Tibial artery (tissue), 4 donors: ENCODE results near the gene LENEP.

ENCODE experiments used
- DNase-seq, 2 donors: peaks; one replicate each; pipeline ENCODE4 v3.0.0-alpha.2; 2019
- H3K27ac ChIP-seq, 2 donors: fragments of 200-600 bp; sonication (generic) in 1 of 2; 1 replicate in 1 of 2; 2 replicates in 1 of 2; pipeline ENCODE4 v1.5.1; 2018 to 2019; ENCODE audit warnings: mild to moderate bottlenecking in 1 of 2
- H3K27me3 ChIP-seq, 2 donors: fragments of 200-600 bp; sonication (generic) in 1 of 2; one replicate each; pipeline versions ENCODE4 v1.5.1 to v1.6.0; 2016 to 2019
- H3K36me3 ChIP-seq, 3 donors: fragments of 200-600 bp; sonication (generic) in 2 of 3; one replicate each; pipeline ENCODE4 v1.5.1; 2016 to 2019; ENCODE audit warnings: mild to moderate bottlenecking in 2 of 3
- H3K4me1 ChIP-seq, 4 donors: fragments of 200-600 bp; sonication (generic) in 2 of 4; 1 replicate in 3 of 4; 2 replicates in 1 of 4; pipeline ENCODE4 v1.5.1; 2016 to 2019
- H3K4me3 ChIP-seq, 2 donors: fragments of 200-600 bp; sonication (generic) in 1 of 2; 1 replicate in 1 of 2; 2 replicates in 1 of 2; pipeline ENCODE4 v1.5.1; 2018 to 2019; ENCODE audit warnings: mild to moderate bottlenecking in 2 of 2
- H3K9me3 ChIP-seq, 3 donors: fragments of 200-600 bp; sonication (generic) in 1 of 3; one replicate each; pipeline ENCODE4 v1.5.1; 2016 to 2019
- intact Hi-C: fragments of 100-400 bp; cut with DNase I; formaldehyde crosslinking; loops from one replicate; pipeline ENCODE4 v1.15.0; 2023; ENCODE audit warnings: low total_unique reads
- TF ChIP-seq, protein P1 (sequence below), 2 experiments: fragments of 200-600 bp in 1 of 2; fragments of 450-650 bp in 1 of 2; IDR thresholded peaks; one replicate each; pipeline ENCODE4 v1.5.1; 2017 to 2019; ENCODE audit warnings: antibody characterized with exemption in 2 of 2, mild to moderate bottlenecking in 1 of 2, moderate library complexity in 1 of 2

LENEP gene

DNA sequence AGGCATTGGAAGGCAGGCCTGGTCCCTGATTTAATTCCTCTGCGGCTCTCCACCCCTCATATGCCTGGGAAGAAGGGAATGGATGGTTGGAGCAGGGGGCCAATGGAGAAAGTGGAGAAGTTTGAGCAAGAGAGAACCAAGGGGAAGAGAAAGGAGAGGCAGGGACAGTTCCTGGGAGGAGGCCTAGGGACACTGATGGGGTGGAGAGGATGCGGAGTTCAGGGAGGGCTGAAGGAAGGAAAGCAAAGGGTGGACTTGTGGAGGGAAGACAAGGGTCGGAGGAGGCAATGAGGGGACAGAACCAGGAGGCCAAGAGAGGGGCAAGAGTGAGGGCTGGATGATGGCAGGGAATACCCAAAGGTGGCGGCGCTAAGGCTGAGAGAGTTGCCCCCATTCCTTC lies 16.4 kb downstream of the LENEP start:
- Histone ChIP-seq H3K4me1 (peaks cover 0 to 89% (median 58%) of the 10 kb centered on the region in 4 donors), H3K4me3 (no peak overlapping the region), H3K9me3 (no peaks in the 10 kb centered on the region), H3K36me3 (peaks cover 0 to 23% (median 5%) of the 10 kb centered on the region in 3 donors), H3K27me3 (no peaks in the 10 kb centered on the region), H3K27ac (peak overlapping the region in 1 of 2 donors; percentile 65)
- no peak for DNase-seq
- intact Hi-C loops: no loop called here
- TF ChIP-seq, protein P1, sequence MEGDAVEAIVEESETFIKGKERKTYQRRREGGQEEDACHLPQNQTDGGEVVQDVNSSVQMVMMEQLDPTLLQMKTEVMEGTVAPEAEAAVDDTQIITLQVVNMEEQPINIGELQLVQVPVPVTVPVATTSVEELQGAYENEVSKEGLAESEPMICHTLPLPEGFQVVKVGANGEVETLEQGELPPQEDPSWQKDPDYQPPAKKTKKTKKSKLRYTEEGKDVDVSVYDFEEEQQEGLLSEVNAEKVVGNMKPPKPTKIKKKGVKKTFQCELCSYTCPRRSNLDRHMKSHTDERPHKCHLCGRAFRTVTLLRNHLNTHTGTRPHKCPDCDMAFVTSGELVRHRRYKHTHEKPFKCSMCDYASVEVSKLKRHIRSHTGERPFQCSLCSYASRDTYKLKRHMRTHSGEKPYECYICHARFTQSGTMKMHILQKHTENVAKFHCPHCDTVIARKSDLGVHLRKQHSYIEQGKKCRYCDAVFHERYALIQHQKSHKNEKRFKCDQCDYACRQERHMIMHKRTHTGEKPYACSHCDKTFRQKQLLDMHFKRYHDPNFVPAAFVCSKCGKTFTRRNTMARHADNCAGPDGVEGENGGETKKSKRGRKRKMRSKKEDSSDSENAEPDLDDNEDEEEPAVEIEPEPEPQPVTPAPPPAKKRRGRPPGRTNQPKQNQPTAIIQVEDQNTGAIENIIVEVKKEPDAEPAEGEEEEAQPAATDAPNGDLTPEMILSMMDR (IDR thresholded peaks at IDR 0.05): no peak

DNA sequence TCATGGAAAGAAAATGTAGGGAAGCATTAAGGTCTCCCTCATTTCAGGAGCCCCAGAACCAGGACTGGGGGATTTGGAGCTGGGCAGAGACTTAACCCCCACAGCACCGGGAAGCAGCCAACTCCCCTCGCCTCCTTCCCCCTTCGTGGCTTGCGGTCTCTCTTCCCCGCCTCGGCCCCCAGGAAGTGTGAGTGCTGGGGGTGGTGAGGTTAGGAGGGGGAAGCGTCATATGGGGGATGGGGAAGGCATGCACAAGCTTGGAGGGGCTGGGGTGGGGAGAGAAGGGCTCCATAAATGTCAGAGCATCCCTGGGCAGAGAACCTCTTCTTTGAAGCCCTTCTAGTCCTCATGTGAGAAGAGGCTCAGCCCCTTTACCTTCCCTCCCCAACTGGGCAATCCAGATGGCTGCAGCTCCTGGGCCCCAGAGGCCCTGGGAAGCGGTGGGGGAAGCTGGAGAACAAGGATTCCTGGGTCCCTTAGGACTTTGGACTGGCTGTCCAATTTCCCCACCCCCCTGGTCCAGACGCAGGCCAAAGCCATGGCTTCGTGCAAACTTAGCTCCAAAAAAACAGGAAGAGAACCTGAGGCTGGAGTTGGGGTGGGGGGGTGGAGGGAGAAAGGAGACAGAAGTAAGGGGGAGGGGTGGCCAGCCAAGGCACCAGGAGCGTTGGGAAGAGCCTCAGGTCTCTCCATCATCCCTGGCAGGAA lies 17.0 kb downstream of the LENEP start:
- peak overlapping the region; percentile 59 to 65 for H3K27ac ChIP-seq
- H3K27me3 ChIP-seq: no peaks in the 10 kb centered on the region
- no peak overlapping the region for H3K4me3 ChIP-seq
- TF ChIP-seq, protein P1 (IDR thresholded peaks at IDR 0.05): no peak
- H3K9me3 ChIP-seq: no peaks in the 10 kb centered on the region
- H3K4me1 ChIP-seq: peaks cover 0 to 83% (median 52%) of the 10 kb centered on the region in 4 donors
- peaks cover 0 to 30% (median 11%) of the 10 kb centered on the region in 3 donors for H3K36me3 ChIP-seq
- DNase-seq: no peak
- intact Hi-C loops: no loop called here

DNA sequence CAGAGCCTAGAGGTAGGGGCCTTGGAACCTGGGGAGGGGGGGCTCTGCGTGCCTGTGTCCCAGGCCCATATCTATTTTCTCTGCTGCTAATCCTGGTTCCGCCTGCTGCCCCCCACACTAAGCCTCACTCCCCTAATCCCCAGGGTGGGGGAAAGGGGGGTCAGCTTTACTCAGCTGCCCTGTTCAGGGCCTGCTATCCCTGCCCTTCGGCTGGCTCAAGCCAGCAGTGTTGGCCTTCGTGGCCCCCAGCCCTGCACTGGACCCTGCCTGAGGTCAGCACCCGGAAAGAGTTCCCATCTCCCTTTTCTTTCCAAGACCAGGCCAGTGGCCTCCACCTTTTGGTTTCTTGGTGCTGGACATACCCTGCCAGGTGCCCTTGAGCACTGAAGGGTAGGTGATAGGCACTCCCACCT lies 17.6 kb downstream of the LENEP start:
- Histone ChIP-seq H3K27me3 (no peaks in the 10 kb centered on the region), H3K4me1 (peaks cover 0 to 76% (median 46%) of the 10 kb centered on the region in 4 donors), H3K9me3 (no peaks in the 10 kb centered on the region), H3K4me3 (no peak overlapping the region), H3K27ac (peak overlapping the region; percentile 59 to 65), H3K36me3 (peaks cover 0 to 36% (median 15%) of the 10 kb centered on the region in 3 donors)
- peak in 1 of 2 donors; percentile 58 for DNase-seq
- intact Hi-C loops: no loop called here
- TF ChIP-seq, protein P1 (IDR thresholded peaks at IDR 0.05): no peak

DNA sequence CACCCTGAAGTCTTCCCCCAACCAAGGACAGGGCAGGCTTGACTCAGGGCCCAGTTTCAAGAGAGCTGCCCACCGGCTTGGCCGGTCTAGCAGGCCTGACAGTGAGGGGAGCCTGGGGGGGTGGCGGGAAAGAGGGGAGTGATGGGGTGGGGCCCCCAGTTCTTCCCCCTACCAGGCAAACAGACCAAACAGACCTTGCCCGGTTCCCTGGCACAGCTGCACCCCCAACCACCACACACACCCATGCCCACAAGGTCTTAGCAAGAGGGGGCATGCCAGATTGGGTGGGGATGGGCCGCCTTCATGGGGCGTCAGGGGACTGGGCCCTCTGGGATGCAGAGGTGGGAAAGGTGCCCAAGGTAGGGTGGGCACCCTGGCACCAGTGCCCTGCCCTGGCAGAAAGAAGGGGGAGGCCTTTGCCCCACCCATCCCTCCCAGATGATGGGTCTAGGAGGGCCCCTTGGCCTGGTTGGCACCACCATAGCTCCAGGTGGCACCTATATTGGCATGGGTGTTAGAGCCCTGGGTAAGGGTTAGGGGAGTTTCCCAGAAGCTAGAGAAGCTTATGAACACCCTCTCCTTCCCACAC lies 18.1 kb downstream of the LENEP start:
- DNase-seq: no peak
- Histone ChIP-seq H3K36me3 (peaks cover 0 to 41% (median 20%) of the 10 kb centered on the region in 3 donors), H3K4me3 (no peak overlapping the region), H3K27me3 (no peaks in the 10 kb centered on the region), H3K4me1 (peaks cover 0 to 71% (median 41%) of the 10 kb centered on the region in 4 donors), H3K27ac (peak overlapping the region; percentile 59 to 65), H3K9me3 (no peaks in the 10 kb centered on the region)
- intact Hi-C loops: no loop called here
- TF ChIP-seq, protein P1 (IDR thresholded peaks at IDR 0.05): no peak

DNA sequence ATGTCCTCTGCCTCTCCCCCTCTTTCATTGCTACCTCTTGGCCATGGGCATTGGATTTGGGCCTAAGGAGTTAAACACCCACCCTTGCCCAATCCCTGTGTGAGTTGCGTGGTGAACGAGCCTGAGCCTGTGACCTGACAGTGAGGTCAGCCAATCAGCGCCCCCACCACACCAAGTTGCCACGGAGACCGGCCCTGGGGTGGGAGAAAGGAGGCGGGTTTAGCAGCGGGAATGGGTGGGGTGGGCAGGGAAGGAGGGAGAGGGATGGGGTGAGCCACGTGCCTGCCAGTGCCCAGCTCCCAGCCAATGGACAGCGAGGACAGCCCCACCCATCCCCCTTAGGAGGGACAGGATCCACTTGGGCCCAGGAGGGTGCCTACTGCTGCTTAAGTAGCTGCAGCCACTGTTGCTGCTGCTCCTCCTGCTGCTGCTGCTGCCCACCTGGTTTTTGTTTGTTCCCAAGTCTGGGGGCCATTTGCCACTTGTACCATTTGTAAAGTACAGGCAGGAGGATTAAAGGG lies 18.7 kb downstream of the LENEP start:
- peaks cover 0 to 70% (median 41%) of the 10 kb centered on the region in 4 donors for H3K4me1 ChIP-seq
- no peaks in the 10 kb centered on the region for H3K27me3 ChIP-seq
- intact Hi-C loops: no loop called here
- H3K9me3 ChIP-seq: no peaks in the 10 kb centered on the region
- TF ChIP-seq, protein P1 (IDR thresholded peaks at IDR 0.05): no peak
- peaks cover 0 to 43% (median 24%) of the 10 kb centered on the region in 3 donors for H3K36me3 ChIP-seq
- no peak overlapping the region for H3K4me3 ChIP-seq
- peak overlapping the region; percentile 59 to 65 for H3K27ac ChIP-seq
- DNase-seq: peak; percentile 68 to 88
